GM12801 (cell line): Measurements from ENCODE around the gene DYSF.

Experiments used
- TF ChIP-seq, protein P1 (sequence below): IDR thresholded peaks from one replicate; pipeline ENCODE4 v1.5.1; 2011; ENCODE audit warnings: control low read depth; ENCODE audit not compliant: insufficient read length; ENCODE audit errors: extremely low read depth

DYSF gene

DNA sequence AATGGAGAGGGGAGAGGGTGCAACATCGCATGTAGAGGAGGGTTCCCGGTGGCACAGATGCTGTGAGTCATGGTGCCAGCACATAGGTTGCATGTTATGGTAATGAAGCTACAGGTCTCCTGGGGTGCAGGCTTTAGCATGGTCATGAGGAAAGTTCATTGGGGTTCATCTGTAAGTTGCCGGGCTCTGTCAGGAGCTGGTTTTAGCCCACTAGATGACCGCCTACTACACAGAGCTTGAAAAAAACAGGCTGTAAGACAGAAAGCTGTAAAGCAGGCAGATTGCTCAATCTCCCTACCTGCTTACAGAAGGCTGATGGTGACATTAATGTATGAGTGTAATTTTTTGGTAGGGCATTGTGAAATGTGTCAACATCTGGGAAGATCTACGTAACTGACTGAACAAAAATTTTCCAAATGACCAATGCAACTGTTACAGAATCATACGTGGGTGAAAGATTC lies 23.9 kb downstream of the DYSF start:
- TF ChIP-seq, protein P1, sequence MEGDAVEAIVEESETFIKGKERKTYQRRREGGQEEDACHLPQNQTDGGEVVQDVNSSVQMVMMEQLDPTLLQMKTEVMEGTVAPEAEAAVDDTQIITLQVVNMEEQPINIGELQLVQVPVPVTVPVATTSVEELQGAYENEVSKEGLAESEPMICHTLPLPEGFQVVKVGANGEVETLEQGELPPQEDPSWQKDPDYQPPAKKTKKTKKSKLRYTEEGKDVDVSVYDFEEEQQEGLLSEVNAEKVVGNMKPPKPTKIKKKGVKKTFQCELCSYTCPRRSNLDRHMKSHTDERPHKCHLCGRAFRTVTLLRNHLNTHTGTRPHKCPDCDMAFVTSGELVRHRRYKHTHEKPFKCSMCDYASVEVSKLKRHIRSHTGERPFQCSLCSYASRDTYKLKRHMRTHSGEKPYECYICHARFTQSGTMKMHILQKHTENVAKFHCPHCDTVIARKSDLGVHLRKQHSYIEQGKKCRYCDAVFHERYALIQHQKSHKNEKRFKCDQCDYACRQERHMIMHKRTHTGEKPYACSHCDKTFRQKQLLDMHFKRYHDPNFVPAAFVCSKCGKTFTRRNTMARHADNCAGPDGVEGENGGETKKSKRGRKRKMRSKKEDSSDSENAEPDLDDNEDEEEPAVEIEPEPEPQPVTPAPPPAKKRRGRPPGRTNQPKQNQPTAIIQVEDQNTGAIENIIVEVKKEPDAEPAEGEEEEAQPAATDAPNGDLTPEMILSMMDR = no peak

DNA sequence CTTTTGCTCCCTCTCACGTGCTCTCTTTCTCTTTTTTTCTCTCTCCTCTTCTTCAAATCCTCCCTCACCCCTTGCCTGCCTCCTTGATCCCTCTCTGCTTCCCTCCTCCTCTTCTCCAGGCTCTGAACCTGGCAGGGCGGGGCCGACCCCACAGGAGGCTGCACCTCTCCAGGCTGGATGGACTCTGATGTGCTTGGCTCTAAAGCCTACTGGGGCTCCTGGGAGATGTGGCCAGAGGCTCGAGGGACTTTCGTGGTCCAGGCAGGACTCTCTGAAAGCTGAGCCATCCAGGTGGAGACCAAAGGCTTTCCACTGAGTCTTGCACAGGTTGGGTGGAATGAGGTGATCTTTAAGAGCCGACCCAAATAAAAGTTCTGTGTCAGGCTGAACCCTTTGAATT lies 25.4 kb downstream of the DYSF start:
- TF ChIP-seq, protein P1 = no peak

GRCh38 chr2:71479261-71479660 lies 25.9 kb downstream of the DYSF start:
- TF ChIP-seq, protein P1 = no peak

- TF ChIP-seq, protein P1 = no peak
Observed at GRCh38 chr2:71481111-71481510, 27.8 kb downstream of the DYSF start.

GRCh38 chr2:71482055-71482454 lies 28.7 kb downstream of the DYSF start:
- TF ChIP-seq, protein P1 = no peak

DNA sequence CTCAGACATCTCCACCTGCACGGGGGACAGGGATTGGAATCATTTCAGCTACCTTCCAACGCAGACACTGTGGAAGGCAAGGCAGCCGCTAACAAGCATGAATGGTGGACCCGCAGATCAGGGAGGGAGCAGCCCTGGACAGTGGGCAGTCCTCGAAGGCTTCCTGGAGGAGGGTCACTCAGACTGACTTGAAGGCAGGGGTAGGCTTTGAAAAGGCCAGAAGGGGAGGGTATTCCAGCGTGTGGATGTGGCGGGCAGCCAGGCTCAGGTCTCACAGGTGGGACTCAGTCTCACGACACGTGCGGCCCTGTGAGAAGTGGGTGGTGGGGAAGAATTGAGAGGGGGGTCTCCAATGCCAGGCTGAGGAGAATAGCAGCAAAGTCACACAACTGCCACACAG lies 29.9 kb downstream of the DYSF start:
- TF ChIP-seq, protein P1 = no peak

GRCh38 chr2:71484354-71484753 lies 31.0 kb downstream of the DYSF start:
- TF ChIP-seq, protein P1 = no peak
